HG02763 (cell line): Measurements from ENCODE around the gene TMEM51.

ENCODE experiments used
- ATAC-seq: cut with Tn5 transposase; IDR thresholded peaks from one replicate; pipeline ENCODE4 v1.9.1; 2021; ENCODE audit warnings: mild to moderate bottlenecking, moderate library complexity; ENCODE audit not compliant: unreplicated experiment

Gene TMEM51

DNA sequence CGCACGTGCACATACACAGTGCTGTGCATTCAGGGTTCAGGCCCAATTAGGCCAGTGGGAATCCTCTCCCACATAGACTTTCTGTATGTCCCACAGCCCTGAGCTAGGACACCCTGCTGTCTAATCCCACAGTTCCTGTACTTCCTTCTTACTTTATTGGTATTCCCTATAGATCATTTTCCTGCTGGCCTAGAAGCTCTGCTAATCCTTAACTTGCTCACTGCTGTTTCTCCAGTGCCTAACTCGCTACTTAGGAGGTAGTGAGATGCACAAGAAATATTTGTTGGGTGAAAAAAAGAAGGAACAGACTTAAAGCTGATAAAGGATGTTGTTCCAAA is 59.4 kb downstream of the TMEM51 start:
- ATAC-seq, result no peak

GRCh38 chr1:15213341-15213821 is 59.8 kb downstream of the TMEM51 start:
- ATAC-seq, result no peak

- ATAC-seq, result no peak
Measured at GRCh38 chr1:15214527-15214926, 61.0 kb downstream of the TMEM51 start.

DNA sequence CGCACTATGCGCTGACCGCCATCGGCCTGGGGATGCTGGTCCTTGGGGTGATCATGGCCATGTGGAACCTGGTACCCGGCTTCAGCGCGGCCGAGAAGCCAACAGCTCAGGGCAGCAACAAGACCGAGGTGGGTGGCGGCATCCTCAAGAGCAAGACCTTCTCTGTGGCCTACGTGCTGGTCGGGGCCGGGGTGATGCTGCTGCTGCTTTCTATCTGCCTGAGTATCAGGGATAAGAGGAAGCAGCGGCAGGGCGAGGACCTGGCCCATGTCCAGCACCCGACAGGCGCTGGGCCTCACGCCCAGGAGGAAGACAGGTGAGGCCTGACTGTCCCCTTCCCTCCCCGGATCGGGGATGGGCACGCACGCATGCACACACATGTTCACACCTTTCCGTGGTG is 61.6 kb downstream of the TMEM51 start:
- no peak for ATAC-seq

DNA sequence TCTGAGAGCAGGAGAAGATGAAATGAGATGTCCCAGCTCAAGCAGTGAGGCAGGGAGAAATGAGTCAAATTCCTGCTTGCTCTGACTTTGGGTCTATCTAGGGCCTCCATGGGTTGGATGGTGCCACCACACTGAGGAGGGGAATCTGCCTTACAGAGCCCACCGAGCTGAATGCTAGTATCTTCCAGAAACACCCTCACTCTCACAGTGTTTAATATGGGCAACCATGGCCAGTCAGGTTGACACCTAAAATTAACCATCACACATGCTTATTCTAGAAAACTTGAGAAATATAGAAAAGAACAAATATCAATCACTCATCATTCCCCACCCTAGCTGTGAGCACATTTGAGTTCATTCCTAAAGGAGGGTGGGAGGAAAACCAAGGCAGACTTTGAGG is 64.1 kb downstream of the TMEM51 start:
- no peak for ATAC-seq

DNA sequence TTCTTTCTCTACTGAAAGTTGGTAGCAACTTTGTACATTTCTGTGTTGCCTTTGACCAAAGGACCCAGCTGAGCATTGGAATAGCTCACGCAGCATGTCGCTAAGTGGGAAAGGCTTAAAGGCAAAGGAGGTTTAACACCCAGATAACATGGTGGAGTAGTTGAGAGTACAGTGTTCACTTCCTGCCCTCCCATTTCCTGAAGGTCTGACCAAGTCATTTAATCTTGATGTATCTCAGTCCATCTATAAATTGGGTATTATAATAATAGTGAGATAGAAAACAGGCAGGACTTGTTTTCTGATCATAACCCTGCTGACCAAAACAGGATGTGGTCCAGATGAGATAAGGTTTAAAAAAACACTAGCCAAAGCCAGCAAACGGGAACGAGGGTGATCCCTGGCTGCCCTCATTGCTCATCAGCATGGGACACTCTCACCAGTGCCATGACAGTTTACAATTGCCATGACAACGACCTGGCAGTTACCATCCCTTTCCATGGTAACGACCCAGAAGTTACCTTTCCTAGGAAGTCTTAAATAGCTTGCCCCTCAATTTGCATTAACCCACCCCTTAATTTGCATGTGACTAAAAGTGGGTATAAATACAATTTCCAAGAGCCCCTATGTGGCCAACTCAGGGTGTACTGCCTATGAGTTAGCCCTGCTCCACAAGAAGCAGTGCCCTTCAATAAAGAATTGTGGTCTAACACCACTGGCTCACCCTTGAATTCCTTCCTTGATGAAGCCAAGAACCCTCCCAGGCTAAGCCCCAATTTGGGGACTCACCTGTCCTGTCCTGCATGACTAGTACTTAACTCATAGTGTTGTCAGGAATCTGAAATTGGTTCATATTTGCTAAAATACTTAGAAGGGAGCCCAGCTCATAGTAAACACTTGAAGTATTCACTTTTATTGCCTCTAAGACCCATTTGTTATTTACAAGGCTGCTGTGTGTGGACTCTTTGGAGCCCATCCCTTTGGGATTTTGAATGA is 65.0 kb downstream of the TMEM51 start:
- ATAC-seq, result no peak

GRCh38 chr1:15219280-15220023 is 65.9 kb downstream of the TMEM51 start:
- ATAC-seq, result no peak

DNA sequence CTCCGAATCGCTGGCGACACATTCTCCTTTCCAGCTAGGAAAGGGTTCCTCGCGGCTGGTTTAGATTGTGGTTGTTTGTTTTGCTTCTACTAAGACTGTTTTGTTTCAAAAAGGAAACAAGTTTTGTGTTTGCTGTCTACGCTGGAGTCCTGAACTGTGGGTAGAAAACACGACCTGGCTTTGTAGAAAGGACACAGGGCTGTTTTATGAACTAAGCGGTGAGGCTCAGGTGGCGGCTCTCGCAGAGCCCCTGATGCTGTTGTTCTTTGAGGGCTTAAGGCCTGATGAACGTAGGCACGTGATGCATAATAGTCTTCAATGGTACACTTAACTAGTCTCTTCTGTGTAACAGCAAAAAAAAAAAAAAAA is 66.5 kb downstream of the TMEM51 start:
- ATAC-seq, result no peak

- no peak for ATAC-seq
Measured at GRCh38 chr1:15220825-15221431, 67.4 kb downstream of the TMEM51 start.

DNA sequence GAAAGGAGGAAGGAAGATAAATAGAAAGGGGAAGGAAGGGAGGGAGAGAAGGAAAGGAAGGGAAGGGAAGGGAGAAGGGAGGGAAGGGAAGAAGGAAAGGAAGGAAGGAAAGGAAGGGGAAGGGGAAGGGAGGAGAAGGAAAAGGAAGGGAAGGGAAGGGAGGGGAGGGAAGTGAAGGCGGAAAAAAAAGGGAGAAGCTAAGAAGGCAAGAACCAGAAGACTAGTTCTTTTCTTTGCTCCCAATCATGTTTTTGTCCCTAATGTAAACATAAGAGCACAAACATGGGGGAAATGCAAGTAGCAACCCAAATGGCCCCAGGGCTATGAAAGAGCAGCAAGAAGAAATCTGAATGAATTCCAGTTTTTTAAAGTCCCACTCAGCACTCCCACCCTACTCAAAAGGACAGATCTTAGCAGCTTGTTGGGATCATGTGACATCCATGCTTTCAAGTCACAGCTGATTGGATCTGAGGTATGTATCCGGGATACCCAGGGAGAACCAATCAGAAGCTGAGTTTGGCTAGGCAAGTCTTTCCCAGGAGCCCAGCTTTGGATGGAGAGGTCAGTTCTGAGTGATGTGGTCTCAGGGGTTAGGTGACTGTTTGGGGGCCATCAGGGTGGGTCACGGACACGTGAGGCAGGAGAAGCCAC is 69.2 kb downstream of the TMEM51 start:
- ATAC-seq, result no peak

GRCh38 chr1:15224259-15224869 is 70.8 kb downstream of the TMEM51 start:
- ATAC-seq, result no peak

DNA sequence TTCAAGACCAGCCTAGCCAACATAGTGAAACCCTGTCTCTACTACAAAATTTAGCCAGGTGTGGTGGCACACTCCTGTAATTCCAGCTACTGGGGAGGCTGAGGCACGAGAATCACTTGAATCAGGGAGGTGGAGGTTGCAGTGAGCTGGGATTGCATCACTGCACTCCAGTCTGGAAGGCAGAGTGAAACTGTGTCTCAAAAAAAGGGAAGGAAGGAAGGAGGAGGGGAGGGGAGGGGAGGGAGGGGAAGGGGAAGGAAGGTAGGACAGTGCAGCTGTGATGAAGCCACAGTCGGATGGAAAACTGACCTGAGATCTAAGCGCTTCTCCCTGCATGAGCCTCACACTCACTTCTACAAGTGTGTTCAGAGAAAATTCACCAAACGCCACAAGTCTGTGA is 71.4 kb downstream of the TMEM51 start:
- no peak for ATAC-seq

GRCh38 chr1:15225461-15225860 is 71.9 kb downstream of the TMEM51 start:
- no peak for ATAC-seq

DNA sequence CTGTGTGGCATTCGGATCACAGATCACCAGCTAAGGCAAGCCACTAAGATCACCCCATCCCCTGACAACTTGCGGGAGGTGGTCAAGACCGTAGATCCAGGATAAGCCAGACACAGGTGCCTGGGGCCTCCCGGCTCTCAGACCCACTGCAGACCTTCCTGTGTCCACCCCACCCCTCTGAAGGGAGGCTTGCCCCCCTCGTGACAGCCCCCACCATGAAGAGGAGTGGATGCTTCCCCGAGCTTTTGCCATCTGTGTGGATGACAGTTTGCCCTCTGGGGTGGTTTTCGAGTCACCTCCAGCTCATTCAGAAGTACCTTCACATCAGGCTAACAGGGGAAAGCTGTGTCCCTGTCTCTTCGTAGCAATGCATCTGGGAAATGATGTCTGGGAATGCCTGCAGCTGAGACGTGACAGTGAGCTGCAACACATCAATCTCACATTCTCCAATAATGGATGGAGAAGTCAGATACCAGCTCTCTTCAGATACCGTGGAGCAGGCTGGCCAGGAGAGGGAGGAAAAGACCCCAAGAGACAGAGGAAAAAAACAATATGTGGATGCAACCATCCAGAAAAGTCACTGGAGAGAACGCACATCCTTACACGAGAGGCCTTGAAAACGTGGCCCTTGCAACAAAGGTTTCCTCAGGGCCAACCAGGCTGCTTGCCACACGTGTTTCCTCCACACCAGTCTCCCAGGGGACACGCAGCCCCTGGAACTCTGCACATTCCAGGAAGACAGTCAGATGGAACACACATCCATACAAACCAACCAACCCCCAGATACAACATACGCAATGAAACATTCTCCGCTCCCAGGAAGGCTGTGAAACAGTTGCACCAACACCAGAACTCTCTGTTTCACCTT is 73.1 kb downstream of the TMEM51 start:
- no peak for ATAC-seq

- no peak for ATAC-seq
Measured at GRCh38 chr1:15229707-15230131, 76.2 kb downstream of the TMEM51 start.

GRCh38 chr1:15231714-15232201 is 78.2 kb downstream of the TMEM51 start:
- peak; percentile 61 for ATAC-seq

- ATAC-seq, result no peak
Measured at GRCh38 chr1:15233689-15234088, 80.1 kb downstream of the TMEM51 start.

GRCh38 chr1:15236321-15236721 is 82.8 kb downstream of the TMEM51 start:
- ATAC-seq, result no peak

- no peak for ATAC-seq
Measured at GRCh38 chr1:15236746-15237145, 83.2 kb downstream of the TMEM51 start.
